Measurements from ENCODE around the gene PKP4.

PKP4 gene

GRCh38 chr2:158498749-158499136 lies 42.0 kb downstream of the PKP4 start:
- no peak for DNase-seq (ENCODE audit: low read depth in 2 of 2)

- no peak for DNase-seq (ENCODE audit: low read depth in 2 of 2)
These were observed 42.6 kb downstream of the PKP4 start for GRCh38 chr2:158499383-158499782.

- DNase-seq (ENCODE audit: low read depth in 2 of 2), result no peak
These were observed 43.6 kb downstream of the PKP4 start for GRCh38 chr2:158500333-158500732.

- DNase-seq (ENCODE audit: low read depth in 2 of 2), result no peak
These were observed 44.5 kb downstream of the PKP4 start for GRCh38 chr2:158501301-158501700.

- no peak for DNase-seq (ENCODE audit: low read depth in 2 of 2)
These were observed 46.2 kb downstream of the PKP4 start for GRCh38 chr2:158502974-158503373.

- DNase-seq (ENCODE audit: low read depth in 2 of 2), result no peak
These were observed 47.3 kb downstream of the PKP4 start for GRCh38 chr2:158504088-158504487.

- no peak for DNase-seq (ENCODE audit: low read depth in 2 of 2)
These were observed 48.7 kb downstream of the PKP4 start for GRCh38 chr2:158505448-158505934.

- no peak for DNase-seq (ENCODE audit: low read depth in 2 of 2)
These were observed 50.4 kb downstream of the PKP4 start for GRCh38 chr2:158507141-158507540.

GRCh38 chr2:158507679-158508078 lies 50.9 kb downstream of the PKP4 start:
- no peak for DNase-seq (ENCODE audit: low read depth in 2 of 2)

- no peak for DNase-seq (ENCODE audit: low read depth in 2 of 2)
These were observed 53.4 kb downstream of the PKP4 start for GRCh38 chr2:158509928-158510797.

GRCh38 chr2:158510887-158511286 lies 54.1 kb downstream of the PKP4 start:
- DNase-seq (ENCODE audit: low read depth in 2 of 2), result no peak

- no peak for DNase-seq (ENCODE audit: low read depth in 2 of 2)
These were observed 55.0 kb downstream of the PKP4 start for GRCh38 chr2:158511706-158512105.

GRCh38 chr2:158512323-158512722 lies 55.6 kb downstream of the PKP4 start:
- no peak for DNase-seq (ENCODE audit: low read depth in 2 of 2)

- DNase-seq (ENCODE audit: low read depth in 2 of 2), result no peak
These were observed 57.1 kb downstream of the PKP4 start for GRCh38 chr2:158513841-158514240.

- DNase-seq (ENCODE audit: low read depth in 2 of 2), result no peak
These were observed 61.3 kb downstream of the PKP4 start for GRCh38 chr2:158518084-158518483.

GRCh38 chr2:158519481-158519880 lies 62.7 kb downstream of the PKP4 start:
- DNase-seq (ENCODE audit: low read depth in 2 of 2), result no peak

- no peak for DNase-seq (ENCODE audit: low read depth in 2 of 2)
These were observed 72.9 kb downstream of the PKP4 start for GRCh38 chr2:158529379-158530259.

- DNase-seq (ENCODE audit: low read depth in 2 of 2), result no peak
These were observed 74.1 kb downstream of the PKP4 start for GRCh38 chr2:158530829-158531228.

GRCh38 chr2:158533009-158533408 lies 76.3 kb downstream of the PKP4 start:
- DNase-seq (ENCODE audit: low read depth in 2 of 2), result no peak

- DNase-seq (ENCODE audit: low read depth in 2 of 2), result no peak
These were observed 82.6 kb downstream of the PKP4 start for GRCh38 chr2:158539176-158540005.

GRCh38 chr2:158542577-158542976 lies 85.8 kb downstream of the PKP4 start:
- no peak for DNase-seq (ENCODE audit: low read depth in 2 of 2)

GRCh38 chr2:158543957-158544356 lies 87.2 kb downstream of the PKP4 start:
- DNase-seq (ENCODE audit: low read depth in 2 of 2), result no peak
